ENCODE data around the gene SDHA.
"Not testable (repeated sequence)": the region's sequence is repeated elsewhere in the genome, so short reads cannot be mapped to it uniquely, and the experiment has no call there.

DNA sequence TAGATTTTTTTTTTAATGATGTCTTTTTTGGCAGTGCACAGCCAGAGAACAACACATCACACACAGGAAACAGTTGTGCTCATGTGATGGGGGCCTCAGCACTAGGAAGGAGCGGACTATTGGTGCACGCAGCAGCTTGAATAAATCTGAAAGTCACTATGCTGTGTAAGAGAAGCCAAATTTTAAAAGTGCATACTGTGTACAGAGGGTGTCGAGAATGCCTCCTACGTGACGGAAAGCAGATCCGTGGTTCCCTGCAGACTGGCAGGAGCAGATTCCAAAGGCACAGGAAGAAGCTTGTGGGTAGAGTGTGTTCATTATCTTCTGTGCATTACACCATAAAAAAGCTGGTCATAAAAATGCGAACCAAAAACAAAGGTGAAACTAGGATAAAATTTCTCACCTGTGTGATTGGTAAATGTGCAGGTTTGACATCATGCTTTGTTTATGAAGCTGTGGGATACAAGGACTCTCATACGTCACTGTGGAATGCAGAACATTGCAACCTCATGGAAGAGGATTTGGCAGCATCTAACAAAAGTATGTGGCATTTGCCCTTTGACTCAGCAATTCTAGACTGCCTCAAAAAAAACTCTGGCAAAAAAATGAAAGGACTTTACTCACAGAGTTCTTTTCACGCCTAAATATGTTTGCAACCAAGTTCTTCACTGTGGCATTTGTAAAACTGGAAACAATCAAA, 45.3 kb downstream of the SDHA start:
- TF ChIP-seq POLR2AphosphoS5 (IDR thresholded peaks at IDR 0.05; ENCODE audit: insufficient read depth in 1 of 2, low read depth in 1 of 2); POLR2A (IDR thresholded peaks at IDR 0.05): not testable (repeated sequence)
- TF ChIP-seq, protein P1, sequence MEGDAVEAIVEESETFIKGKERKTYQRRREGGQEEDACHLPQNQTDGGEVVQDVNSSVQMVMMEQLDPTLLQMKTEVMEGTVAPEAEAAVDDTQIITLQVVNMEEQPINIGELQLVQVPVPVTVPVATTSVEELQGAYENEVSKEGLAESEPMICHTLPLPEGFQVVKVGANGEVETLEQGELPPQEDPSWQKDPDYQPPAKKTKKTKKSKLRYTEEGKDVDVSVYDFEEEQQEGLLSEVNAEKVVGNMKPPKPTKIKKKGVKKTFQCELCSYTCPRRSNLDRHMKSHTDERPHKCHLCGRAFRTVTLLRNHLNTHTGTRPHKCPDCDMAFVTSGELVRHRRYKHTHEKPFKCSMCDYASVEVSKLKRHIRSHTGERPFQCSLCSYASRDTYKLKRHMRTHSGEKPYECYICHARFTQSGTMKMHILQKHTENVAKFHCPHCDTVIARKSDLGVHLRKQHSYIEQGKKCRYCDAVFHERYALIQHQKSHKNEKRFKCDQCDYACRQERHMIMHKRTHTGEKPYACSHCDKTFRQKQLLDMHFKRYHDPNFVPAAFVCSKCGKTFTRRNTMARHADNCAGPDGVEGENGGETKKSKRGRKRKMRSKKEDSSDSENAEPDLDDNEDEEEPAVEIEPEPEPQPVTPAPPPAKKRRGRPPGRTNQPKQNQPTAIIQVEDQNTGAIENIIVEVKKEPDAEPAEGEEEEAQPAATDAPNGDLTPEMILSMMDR (IDR thresholded peaks at IDR 0.05), result not testable (repeated sequence)
